SK-N-DZ (cell line): ENCODE measurements around the gene GNB1.
A peak's percentile ranks its signal among the peaks of the same experiment; 100 is the strongest.

Experiments used
- DNase-seq: peaks from one replicate; pipeline ENCODE4 v3.0.0-alpha.2; 2015; ENCODE audit warnings: low spot score

The GNB1 gene

GRCh38 chr1:1784933-1785332, 106.0 kb downstream of the GNB1 start:
- DNase-seq, result no peak

- DNase-seq, result no peak
These were observed 107.6 kb downstream of the GNB1 start for GRCh38 chr1:1783320-1783719.

DNA sequence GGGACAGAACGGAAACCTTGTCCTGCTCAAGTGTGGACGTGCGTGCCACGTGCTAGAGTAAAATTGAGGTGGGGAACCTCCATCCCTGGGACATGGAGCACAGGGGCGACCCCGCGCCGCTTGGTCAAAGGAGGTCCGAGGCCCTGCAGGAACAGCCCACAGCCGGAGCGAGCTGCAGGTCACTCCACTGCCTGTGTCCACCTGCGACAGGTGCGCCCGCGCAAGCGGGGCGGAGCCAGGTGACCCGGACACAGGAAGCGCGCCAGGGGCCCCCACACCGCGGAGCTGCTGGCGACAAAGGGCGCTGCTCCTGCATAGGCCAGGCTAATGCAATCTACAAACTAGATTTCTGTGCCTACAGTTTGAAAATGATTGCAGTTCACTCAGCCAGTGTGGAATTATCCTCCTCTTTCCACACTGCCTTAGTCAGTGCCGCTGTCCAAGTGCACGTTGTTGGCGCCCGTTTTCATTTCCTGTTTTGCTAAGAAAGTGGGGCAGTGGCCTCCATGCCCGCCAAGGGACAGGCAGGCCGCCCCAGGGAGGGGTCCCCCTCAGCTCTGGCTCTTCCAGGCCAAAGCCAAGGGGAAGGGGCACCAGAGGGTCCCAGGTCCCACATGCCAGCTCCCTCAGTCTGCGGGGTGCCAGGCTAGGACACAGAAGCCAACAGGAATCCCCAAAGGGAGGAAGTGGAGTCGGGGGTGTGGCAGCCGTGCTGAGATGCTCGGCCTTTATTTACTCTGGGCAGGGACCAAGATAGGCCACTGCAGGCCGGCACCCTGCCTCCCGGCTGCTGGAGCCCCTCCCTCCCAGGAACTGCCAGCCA, 108.3 kb downstream of the GNB1 start:
- DNase-seq, result no peak

DNA sequence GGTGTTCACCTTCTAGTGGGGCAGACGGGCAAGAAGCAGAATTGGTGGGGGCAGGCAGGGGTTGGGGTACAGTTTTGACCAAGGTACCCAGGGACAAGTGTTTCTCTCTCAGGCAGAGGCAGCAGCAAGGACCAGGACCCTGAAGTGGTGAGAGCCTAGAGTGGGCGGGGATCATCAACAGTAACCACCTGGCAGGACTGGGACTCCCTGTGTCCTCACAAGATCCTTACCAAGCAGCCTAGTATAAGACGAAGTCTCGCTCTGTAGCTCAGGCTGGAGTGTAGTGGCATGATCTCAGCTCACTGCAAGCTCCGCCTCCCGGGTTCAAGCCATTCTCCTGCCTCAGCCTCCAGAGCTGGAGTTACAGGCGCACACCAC, 109.4 kb downstream of the GNB1 start:
- DNase-seq, result no peak

- DNase-seq, result no peak
These were observed 110.0 kb downstream of the GNB1 start for GRCh38 chr1:1780598-1781525.

DNA sequence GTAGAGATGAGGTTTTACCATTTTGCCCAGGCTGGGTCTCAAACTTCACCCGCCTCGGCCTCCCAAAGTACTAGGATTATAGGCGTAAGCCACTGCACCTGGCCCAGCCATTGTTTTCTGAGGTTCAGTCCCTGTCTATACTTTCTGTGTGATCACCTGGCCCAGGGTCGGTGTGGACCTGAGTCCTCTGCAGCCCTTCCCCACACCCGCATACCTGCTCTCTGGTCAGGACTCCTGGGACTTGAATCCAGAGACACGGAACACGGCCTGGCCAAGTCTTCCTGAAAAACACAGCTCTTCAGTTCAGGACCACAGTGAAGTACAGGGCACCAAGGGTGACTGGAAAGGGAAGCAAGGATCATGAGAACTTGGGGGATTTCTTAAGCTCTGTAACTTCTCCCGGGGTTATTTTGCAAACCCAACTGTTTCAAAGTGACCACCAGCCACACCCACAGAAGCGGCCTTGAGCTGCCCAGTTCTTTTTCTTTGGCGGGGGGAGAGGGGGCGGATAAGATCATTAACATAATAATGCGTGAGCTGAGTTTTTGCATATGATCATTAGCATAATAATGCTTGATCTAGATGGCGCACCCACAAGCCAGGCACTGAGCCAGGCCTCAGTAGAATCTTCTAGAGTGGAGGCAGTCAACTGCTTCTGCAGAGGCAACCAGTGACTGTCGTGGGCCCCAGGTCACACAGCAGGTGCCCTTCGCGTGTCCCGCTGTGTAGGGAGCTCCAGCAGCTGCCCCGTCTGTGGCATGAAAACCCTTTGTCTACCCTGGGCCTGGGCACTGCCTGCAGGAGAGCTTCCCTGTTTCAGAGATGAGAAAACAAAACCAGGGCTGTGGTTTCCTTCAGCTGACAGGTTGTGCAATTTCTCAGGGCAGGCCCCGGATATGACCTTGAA, 110.9 kb downstream of the GNB1 start:
- DNase-seq, result no peak

GRCh38 chr1:1779320-1779675, 111.6 kb downstream of the GNB1 start:
- DNase-seq, result no peak

DNA sequence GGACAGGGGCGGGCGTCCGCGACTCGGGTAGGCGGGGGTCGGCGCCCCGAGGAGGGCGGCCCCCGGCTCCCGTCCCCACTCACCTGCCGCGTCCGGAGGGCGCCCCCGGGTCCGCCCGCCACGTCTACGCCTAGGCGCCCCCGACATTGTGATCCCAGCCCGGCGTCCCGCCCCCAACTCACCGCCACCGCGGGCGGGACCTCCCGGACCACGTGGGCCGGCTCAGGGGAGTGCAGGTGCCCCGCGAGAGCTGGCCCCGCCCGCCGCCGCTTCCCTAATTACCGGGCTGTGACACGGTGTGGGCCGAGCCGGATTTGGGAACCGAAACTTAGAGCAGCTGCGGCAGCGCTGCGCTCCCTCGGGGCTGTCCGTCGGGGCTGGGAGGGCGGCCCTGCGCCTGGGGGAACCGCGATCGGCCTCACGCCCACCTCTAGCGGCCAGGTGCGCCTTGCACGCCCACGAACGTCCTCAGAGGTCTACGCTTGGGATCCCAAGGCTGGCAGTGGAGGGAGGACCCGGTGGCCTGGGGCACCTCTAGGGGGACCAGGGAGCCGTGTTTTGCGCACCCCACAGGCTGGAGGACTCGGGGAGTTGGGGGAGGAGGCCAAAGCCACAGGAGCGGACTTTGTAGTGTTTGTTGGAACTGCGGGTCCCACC, 112.1 kb downstream of the GNB1 start:
- DNase-seq, result peak; percentile 35

DNA sequence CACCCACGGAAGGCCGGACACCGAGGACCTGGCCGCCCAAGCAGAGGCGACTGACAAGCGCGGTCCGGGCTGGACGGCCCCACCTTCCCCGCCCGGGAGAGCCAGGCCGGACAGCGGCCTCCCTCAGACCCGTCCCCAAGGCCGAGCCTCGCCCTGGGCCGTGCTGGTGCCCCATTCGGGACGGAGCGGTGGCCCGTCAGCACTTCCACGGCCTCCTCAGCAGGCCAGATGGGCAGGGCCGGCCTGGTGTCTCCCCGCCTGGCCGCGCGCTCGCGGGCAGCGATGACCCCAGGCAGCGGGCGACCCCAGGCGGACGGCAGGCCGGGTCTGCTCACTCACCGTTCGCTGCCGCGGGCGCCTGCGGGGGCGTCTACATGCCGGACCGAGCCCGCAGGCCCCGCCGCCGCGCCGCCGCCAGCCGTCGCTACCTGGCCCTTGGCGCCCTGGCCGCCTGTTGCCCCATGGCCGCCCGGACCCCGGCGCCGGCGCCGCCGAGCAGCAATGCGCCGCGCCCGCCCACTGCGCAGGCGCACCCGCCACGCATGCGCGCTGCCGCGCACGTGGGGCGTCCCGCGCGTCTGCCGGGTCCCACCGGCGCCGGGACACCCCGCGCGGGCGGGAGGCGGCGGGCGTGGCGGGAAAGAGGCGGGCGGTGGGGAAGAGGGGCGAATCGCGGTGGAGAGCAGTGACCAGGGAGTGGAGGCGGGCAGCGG, 112.8 kb downstream of the GNB1 start, which contains the start of gene NADK:
NADK (minus strand) TSS at position 521 of the 713 bp plus-strand sequence. CDS start 13,064 bp downstream, outside the sequence.
- peak; percentile 42 for DNase-seq

GRCh38 chr1:1777583-1777899, 113.3 kb downstream of the GNB1 start:
- DNase-seq, result no peak

- DNase-seq, result no peak
These were observed 114.0 kb downstream of the GNB1 start for GRCh38 chr1:1776672-1777582.

DNA sequence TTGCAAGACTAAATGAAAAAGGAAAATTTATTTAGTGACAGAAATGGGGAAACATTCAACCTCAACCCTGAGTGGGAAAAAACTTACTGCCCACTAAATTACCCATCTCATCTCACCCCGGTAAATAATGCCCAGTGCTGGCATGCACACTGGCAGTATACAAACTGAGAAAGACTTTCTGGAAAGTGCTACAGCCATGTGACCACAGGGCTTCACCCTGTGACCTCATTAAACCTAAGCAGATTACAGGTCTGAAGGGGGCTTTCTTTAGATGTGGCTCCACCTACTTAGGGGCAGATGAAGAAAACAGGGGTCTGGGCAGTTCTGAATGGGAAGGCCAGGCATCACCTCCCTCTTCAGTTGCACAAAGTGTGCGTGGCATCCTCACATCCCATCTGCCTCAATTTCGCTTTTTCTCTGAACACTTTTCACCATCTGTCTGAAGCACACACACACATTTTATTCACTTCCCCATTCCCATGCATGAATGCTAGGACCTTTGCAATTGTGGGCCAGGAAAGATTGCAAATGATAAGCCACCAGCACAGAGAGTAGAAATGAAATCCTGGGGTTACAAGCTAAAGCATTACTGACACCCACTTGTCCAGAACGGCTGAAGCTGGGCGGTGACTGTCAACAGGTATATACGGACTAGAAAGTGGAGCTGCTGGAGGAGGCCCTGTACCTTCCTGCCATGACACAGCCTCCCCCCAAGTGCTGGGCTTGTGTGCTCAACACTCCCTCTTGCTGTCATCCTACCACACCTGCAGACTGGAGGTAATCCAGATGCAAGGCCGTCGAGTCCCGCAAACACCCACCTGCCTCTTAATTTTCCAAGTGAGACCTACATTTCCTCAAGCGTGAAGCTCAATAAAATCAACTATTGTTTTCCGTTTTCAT, 115.3 kb downstream of the GNB1 start:
- DNase-seq, result no peak

DNA sequence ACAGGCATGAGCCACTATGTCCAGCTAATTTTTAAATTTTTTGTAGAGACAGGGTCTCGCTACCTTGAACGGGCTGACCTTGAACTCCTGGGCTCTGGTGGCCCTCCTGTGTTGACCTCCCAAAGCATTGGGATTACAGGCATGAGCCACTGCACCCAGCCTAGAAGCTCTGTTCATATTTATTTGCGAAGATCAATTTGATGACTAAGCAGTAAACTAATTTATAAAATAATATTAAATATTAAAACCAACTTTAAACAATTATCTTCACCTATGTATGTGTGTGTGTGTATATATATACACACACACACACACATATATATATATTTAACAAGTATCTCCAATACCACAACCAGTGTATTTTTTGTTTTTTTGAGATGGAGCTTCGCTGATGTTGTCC, 117.0 kb downstream of the GNB1 start:
- DNase-seq, result no peak

DNA sequence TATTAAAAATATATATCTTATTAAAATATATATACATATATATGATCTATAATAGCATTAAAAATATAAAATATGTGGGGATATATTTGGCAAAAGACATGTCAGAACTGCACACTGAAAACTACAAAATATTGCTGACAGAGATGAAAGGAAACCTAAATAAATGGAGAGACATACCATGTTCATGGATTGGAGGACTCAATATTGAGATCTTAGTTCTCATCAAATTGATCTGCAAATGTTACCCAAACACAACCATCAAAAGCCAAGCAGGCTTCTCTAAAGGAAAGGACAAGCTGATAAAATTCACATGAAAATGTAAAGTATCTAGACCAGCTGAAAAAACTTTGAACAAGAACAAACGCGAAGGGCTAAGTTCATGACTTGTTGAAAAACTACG, 119.8 kb downstream of the GNB1 start:
- DNase-seq, result no peak

GRCh38 chr1:1770102-1770501, 120.8 kb downstream of the GNB1 start:
- no peak for DNase-seq

- DNase-seq, result no peak
These were observed 122.5 kb downstream of the GNB1 start for GRCh38 chr1:1768249-1768992.

GRCh38 chr1:1764876-1765470, 125.9 kb downstream of the GNB1 start:
- DNase-seq, result no peak
